Naive thymus-derived CD4-positive, alpha-beta T cell (primary cell): ENCODE data around the gene SCN1B. TPM values are rescaled to one million over a fixed set of nuclear protein-coding genes. Genes with fewer than 3 reads are reported as not detected.
A peak's percentile ranks its signal among the peaks of the same experiment; 100 is the strongest.

Experiments
- ATAC-seq: fragments of 150-1000 bp; cut with Tn5 transposase; 2 replicates; pipeline ENCODE4 v1.10.0; 2021; ENCODE audit warnings: mild to moderate bottlenecking, moderate library complexity
- CTCF ChIA-PET: fragments of 350-600 bp; sonication (Branson Sonifier 250); formaldehyde crosslinking; loops from one replicate; lab custom pipeline; 2021; ENCODE audit warnings: antibody characterized with exemption; lab: Charles Lee
- POLR2A ChIA-PET: fragments of 350-600 bp; sonication (Branson Sonifier 250); formaldehyde crosslinking; loops from one replicate; lab custom pipeline; 2021; ENCODE audit warnings: antibody characterized with exemption, inconsistent platforms; lab: Charles Lee
- DNase-seq, 9 donors: peaks; one replicate each; pipeline versions ENCODE4 v3.0.0 to v3.0.0-alpha.2; 2020 to 2022; ENCODE audit warnings: mixed read lengths in 1 of 9
- H3K27ac ChIP-seq: one replicate; pipeline ENCODE4 v1.7.0; 2013; ENCODE audit warnings: mild to moderate bottlenecking, low read depth, low read length, moderate library complexity
- H3K27me3 ChIP-seq, 2 donors: one replicate each; pipeline ENCODE4 v1.7.0; 2013; ENCODE audit warnings: low read length in 2 of 2, mild to moderate bottlenecking in 2 of 2, moderate library complexity in 2 of 2; ENCODE audit not compliant: control insufficient read depth in 2 of 2, insufficient read depth in 2 of 2
- H3K36me3 ChIP-seq, 3 experiments: 1 replicate in 2 of 3; 2 replicates in 1 of 3; pipeline ENCODE4 v1.7.0; 2013; ENCODE audit warnings: low read length in 3 of 3, mild to moderate bottlenecking in 3 of 3, moderate library complexity in 1 of 3; ENCODE audit not compliant: insufficient read depth in 3 of 3, control insufficient read depth in 2 of 3
- H3K4me1 ChIP-seq, 2 donors: one replicate each; pipeline ENCODE4 v1.7.0; 2013; ENCODE audit warnings: low read length in 2 of 2, mild to moderate bottlenecking in 2 of 2, moderate library complexity in 1 of 2; ENCODE audit not compliant: control insufficient read depth in 2 of 2, insufficient read depth in 2 of 2
- H3K4me3 ChIP-seq: 2 replicates; pipeline ENCODE4 v1.7.0; 2013; ENCODE audit warnings: mild to moderate bottlenecking, low read length
- H3K9me3 ChIP-seq, 3 experiments: 1 replicate in 2 of 3; 2 replicates in 1 of 3; pipeline ENCODE4 v1.7.0; 2013; ENCODE audit warnings: low read length in 3 of 3; ENCODE audit not compliant: control insufficient read depth in 2 of 3
- H3K27ac Mint-ChIP-seq, 9 donors: one replicate each; pipeline ENCODE4 v1.8.0; 2020 to 2022; ENCODE audit warnings: mixed read lengths in 9 of 9, mild to moderate bottlenecking in 8 of 9, moderate library complexity in 5 of 9, inconsistent platforms in 2 of 9
- H3K27me3 Mint-ChIP-seq, 5 donors: one replicate each; pipeline ENCODE4 v1.8.0; 2021 to 2022; ENCODE audit warnings: mixed read lengths in 5 of 5, mild to moderate bottlenecking in 1 of 5
- H3K36me3 Mint-ChIP-seq, 5 donors: one replicate each; pipeline ENCODE4 v1.8.0; 2020 to 2022; ENCODE audit warnings: mixed read lengths in 5 of 5, mild to moderate bottlenecking in 3 of 5, inconsistent platforms in 1 of 5
- H3K4me1 Mint-ChIP-seq, 7 donors: one replicate each; pipeline ENCODE4 v1.8.0; 2020 to 2022; ENCODE audit warnings: mixed read lengths in 7 of 7, mild to moderate bottlenecking in 3 of 7, inconsistent platforms in 1 of 7
- H3K4me3 Mint-ChIP-seq, 10 donors: one replicate each; pipeline ENCODE4 v1.8.0; 2020 to 2022; ENCODE audit warnings: mild to moderate bottlenecking in 10 of 10, mixed read lengths in 10 of 10, moderate library complexity in 6 of 10, inconsistent platforms in 2 of 10
- H3K9me3 Mint-ChIP-seq, 11 donors: one replicate each; pipeline ENCODE4 v1.8.0; 2020 to 2022; ENCODE audit warnings: mixed read lengths in 11 of 11, mild to moderate bottlenecking in 4 of 11, inconsistent platforms in 1 of 11, moderate library complexity in 1 of 11
- intact Hi-C, 2 donors: fragments of 100-400 bp; cut with micrococcal nuclease; formaldehyde crosslinking; loops; one replicate each; pipeline ENCODE4 v1.15.1; 2023
- polyA plus RNA-seq, 2 donors: library from polyadenylated mRNA; unstranded; fragments of 300-500 nt; fragmentation: Illumina TruSeq; gene quantifications; one replicate each; pipeline ENCODE4 v1.2.3, GENCODE V29; 2021
- total RNA-seq, 6 experiments: library from RNA in 5 of 6; stranded (reverse) in 5 of 6; gene quantifications; 1 replicate in 5 of 6; 2 replicates in 1 of 6; pipeline ENCODE4 v1.2.3 and lab custom pipeline; 2021 to 2026

Gene SCN1B
- total and polyA plus RNA-seq, 7 experiments from 2014 or later = 0.23 to 1.9 (median 1.6) TPM; not detected in 1

GRCh38 chr19:35023428-35023827, 6.8 kb upstream of the SCN1B start:
- Histone ChIP-seq H3K9me3 (no peaks in the 10 kb centered on the region), H3K4me3 (no peak overlapping the region), H3K27ac (no peak overlapping the region), H3K4me1 (no peaks in the 10 kb centered on the region), H3K27me3 (no peaks in the 10 kb centered on the region), H3K36me3 (peaks cover 13 to 99% (median 47%) of the 10 kb centered on the region in 3 experiments)
- H3K36me3 Mint-ChIP-seq = peaks cover 5 to 35% (median 18%) of the 10 kb centered on the region in 5 donors
- H3K4me3 Mint-ChIP-seq = no peak overlapping the region
- no peak overlapping the region for H3K27ac Mint-ChIP-seq
- DNase-seq = no peak
- peaks cover 0 to 2% (median 0%) of the 10 kb centered on the region in 11 donors for H3K9me3 Mint-ChIP-seq
- no peak for ATAC-seq
- intact Hi-C loops = no loop called here
- H3K4me1 Mint-ChIP-seq = peaks cover 0 to 7% (median 6%) of the 10 kb centered on the region in 7 donors
- no peaks in the 10 kb centered on the region for H3K27me3 Mint-ChIP-seq
- ChIA-PET POLR2A (interaction anchor here (0.9 kb wide), 1 partner anchor 9 kb away, joined by 3 read pairs; no protein-coding TSS in a partner anchor), CTCF (interaction anchor here (0.7 kb wide), 1 partner anchor 83 kb away, joined by 3 read pairs; no protein-coding TSS in a partner anchor)

GRCh38 chr19:35024095-35024494, 6.2 kb upstream of the SCN1B start:
- Histone ChIP-seq H3K27ac (no peak overlapping the region), H3K36me3 (peaks cover 13 to 93% (median 41%) of the 10 kb centered on the region in 3 experiments), H3K4me1 (no peaks in the 10 kb centered on the region), H3K4me3 (no peak overlapping the region), H3K9me3 (no peaks in the 10 kb centered on the region), H3K27me3 (no peaks in the 10 kb centered on the region)
- ATAC-seq (no peak), DNase-seq (no peak)
- peaks cover 0 to 2% (median 0%) of the 10 kb centered on the region in 11 donors for H3K9me3 Mint-ChIP-seq
- POLR2A ChIA-PET = no interaction called here
- H3K27ac Mint-ChIP-seq = peak overlapping the region in 4 of 9 donors; percentile 51 to 86 (median 58)
- H3K36me3 Mint-ChIP-seq = peaks cover 5 to 35% (median 18%) of the 10 kb centered on the region in 5 donors
- no peak overlapping the region for H3K4me3 Mint-ChIP-seq
- CTCF ChIA-PET = no interaction called here
- peaks cover 0 to 9% (median 5%) of the 10 kb centered on the region in 7 donors for H3K4me1 Mint-ChIP-seq
- intact Hi-C loops = no loop called here
- no peaks in the 10 kb centered on the region for H3K27me3 Mint-ChIP-seq

- intact Hi-C loops = no loop called here
- Mint-ChIP-seq H3K4me1 (peaks cover 0 to 5% (median 4%) of the 10 kb centered on the region in 7 donors), H3K27ac (peak overlapping the region in 2 of 9 donors; percentile 19 to 55), H3K9me3 (no peaks in the 10 kb centered on the region), H3K36me3 (peaks cover 0 to 21% (median 8%) of the 10 kb centered on the region in 5 donors), H3K27me3 (peaks cover 0 to 6% (median under 1%) of the 10 kb centered on the region in 5 donors), H3K4me3 (no peak overlapping the region)
- ChIA-PET CTCF (interaction anchor here (1.2 kb wide), 1 partner anchor 13 kb away, joined by 5 read pairs; no protein-coding TSS in a partner anchor), POLR2A (interaction anchor here (0.8 to 3.4 kb wide), 4 partner anchors 9 to 44 kb away, joined by 3 to 15 read pairs (median 3); no protein-coding TSS in a partner anchor)
- no peak for ATAC-seq
- no peak overlapping the region for H3K27ac ChIP-seq
- H3K27me3 ChIP-seq = no peaks in the 10 kb centered on the region
- no peaks in the 10 kb centered on the region for H3K9me3 ChIP-seq
- peaks cover 2 to 74% (median 26%) of the 10 kb centered on the region in 3 experiments for H3K36me3 ChIP-seq
- no peak for DNase-seq
- H3K4me3 ChIP-seq = no peak overlapping the region
- H3K4me1 ChIP-seq = peaks cover 0 to 4% of the 10 kb centered on the region in 2 donors
Measured at GRCh38 chr19:35025969-35026368, 4.3 kb upstream of the SCN1B start.

GRCh38 chr19:35026418-35026817, 3.9 kb upstream of the SCN1B start:
- intact Hi-C loops = no loop called here

GRCh38 chr19:35027009-35027408, 3.3 kb upstream of the SCN1B start:
- Histone ChIP-seq H3K9me3 (no peaks in the 10 kb centered on the region), H3K27me3 (peaks cover 0 to 5% of the 10 kb centered on the region in 2 donors), H3K4me3 (no peak overlapping the region), H3K4me1 (peaks cover 0 to 4% of the 10 kb centered on the region in 2 donors), H3K27ac (no peak overlapping the region), H3K36me3 (peaks cover 0 to 63% (median 16%) of the 10 kb centered on the region in 3 experiments)
- H3K27me3 Mint-ChIP-seq = peaks cover 7 to 15% (median 11%) of the 10 kb centered on the region in 5 donors
- DNase-seq (no peak), ATAC-seq (no peak)
- intact Hi-C loops = no loop called here
- POLR2A ChIA-PET = interaction anchor here (0.7 to 3.4 kb wide), 6 partner anchors 10 to 69 kb away, joined by 3 to 15 read pairs (median 4); no protein-coding TSS in a partner anchor
- peaks cover 0 to 17% (median 6%) of the 10 kb centered on the region in 5 donors for H3K36me3 Mint-ChIP-seq
- no peak overlapping the region for H3K4me3 Mint-ChIP-seq
- H3K9me3 Mint-ChIP-seq = no peaks in the 10 kb centered on the region
- peaks cover 5 to 12% (median 10%) of the 10 kb centered on the region in 7 donors for H3K4me1 Mint-ChIP-seq
- CTCF ChIA-PET = interaction anchor here (0.7 to 1.9 kb wide), 5 partner anchors 13 to 64 kb away, joined by 3 to 6 read pairs (median 5); no protein-coding TSS in a partner anchor
- peak overlapping the region in 1 of 9 donors; percentile 45 for H3K27ac Mint-ChIP-seq

More at GRCh38 chr19:35026418-35026817, 3.9 kb upstream of the SCN1B start:
- Mint-ChIP-seq H3K9me3 (no peaks in the 10 kb centered on the region), H3K36me3 (peaks cover 0 to 18% (median 6%) of the 10 kb centered on the region in 5 donors), H3K4me3 (no peak overlapping the region), H3K27ac (peak overlapping the region in 1 of 9 donors; percentile 38), H3K4me1 (peaks cover 4 to 9% (median 8%) of the 10 kb centered on the region in 7 donors), H3K27me3 (peaks cover 4 to 11% (median 5%) of the 10 kb centered on the region in 5 donors)
- Histone ChIP-seq H3K27ac (no peak overlapping the region), H3K4me3 (no peak overlapping the region), H3K9me3 (no peaks in the 10 kb centered on the region), H3K4me1 (peaks cover 0 to 4% of the 10 kb centered on the region in 2 donors), H3K27me3 (peaks cover 0 to 3% of the 10 kb centered on the region in 2 donors), H3K36me3 (peaks cover 0 to 69% (median 22%) of the 10 kb centered on the region in 3 experiments)
- POLR2A ChIA-PET = interaction anchor here (0.8 to 3.4 kb wide), 4 partner anchors 9 to 69 kb away, joined by 3 to 15 read pairs (median 3); no protein-coding TSS in a partner anchor
- ATAC-seq (no peak), DNase-seq (no peak)
- CTCF ChIA-PET = interaction anchor here (0.7 to 1.9 kb wide), 4 partner anchors 12 to 54 kb away, joined by 3 to 6 read pairs (median 5); no protein-coding TSS in a partner anchor

GRCh38 chr19:35027851-35028599, 2.2 kb upstream of the SCN1B start:
- DNase-seq (no peak), ATAC-seq (no peak)
- H3K4me3 Mint-ChIP-seq = peak overlapping the region in 5 of 10 donors; percentile 3 to 57 (median 32)
- H3K27me3 ChIP-seq = peaks cover 0 to 5% of the 10 kb centered on the region in 2 donors
- peaks cover 0 to 4% of the 10 kb centered on the region in 2 donors for H3K4me1 ChIP-seq
- no peak overlapping the region for H3K27ac ChIP-seq
- no peak overlapping the region for H3K4me3 ChIP-seq
- ChIA-PET POLR2A (interaction anchor here (0.7 to 3.4 kb wide), 10 partner anchors 11 to 155 kb away, joined by 3 to 15 read pairs (median 4); no protein-coding TSS in a partner anchor), CTCF (interaction anchor here (1.5 to 1.9 kb wide), 3 partner anchors 14 to 65 kb away, joined by 3 to 6 read pairs (median 5); no protein-coding TSS in a partner anchor)
- H3K9me3 Mint-ChIP-seq = no peaks in the 10 kb centered on the region
- peak overlapping the region in 4 of 9 donors; percentile 4 to 56 (median 48) for H3K27ac Mint-ChIP-seq
- peaks cover 5 to 12% (median 10%) of the 10 kb centered on the region in 7 donors for H3K4me1 Mint-ChIP-seq
- peaks cover 0 to 17% (median 6%) of the 10 kb centered on the region in 5 donors for H3K36me3 Mint-ChIP-seq
- H3K36me3 ChIP-seq = peaks cover 0 to 53% (median 15%) of the 10 kb centered on the region in 3 experiments
- H3K9me3 ChIP-seq = no peaks in the 10 kb centered on the region
- intact Hi-C loops = no loop called here
- H3K27me3 Mint-ChIP-seq = peaks cover 11 to 25% (median 18%) of the 10 kb centered on the region in 5 donors
